CD4-positive, alpha-beta T cell treated with Interferon gamma for 1 hour (primary cell): Measurements from ENCODE around the gene MYH8.

Experiments used
- DNase-seq: peaks from one replicate; pipeline ENCODE4 v3.0.0-alpha.2; 2020

Gene MYH8

GRCh38 chr17:10421900-10422542 is at the start of gene MYH8:
Gene MYH8, minus strand, starts transcription at chr17:10421950. Its CDS starts 1,723 bp downstream, at chr17:10420227.
- no peak for DNase-seq

GRCh38 chr17:10469459-10469858 is 47.7 kb upstream of the MYH8 start, which contains the start of gene MYH4:
Gene MYH4, minus strand, starts transcription at chr17:10469559. Its CDS starts 2,814 bp downstream, at chr17:10466745.
- DNase-seq = no peak

DNA sequence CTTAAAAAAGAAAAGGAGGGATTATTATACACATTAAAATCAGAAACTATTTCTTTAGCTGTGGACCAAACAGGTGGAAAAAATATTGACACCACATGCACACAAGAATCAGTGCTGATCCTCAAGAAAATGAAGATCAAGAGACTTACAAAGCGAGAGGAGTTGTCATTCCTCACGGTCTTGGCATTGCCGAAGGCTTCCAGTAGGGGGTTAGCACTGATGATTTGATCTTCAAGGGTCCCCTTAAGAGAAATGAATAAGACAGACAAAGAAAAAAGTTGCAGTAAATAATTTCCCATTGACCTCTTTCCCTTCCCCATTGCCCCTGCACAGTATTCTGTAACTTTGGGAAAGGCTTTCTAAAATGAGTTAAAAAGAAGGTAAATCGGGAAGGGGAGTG is 41.7 kb upstream of the MYH8 start:
- DNase-seq = no peak

DNA sequence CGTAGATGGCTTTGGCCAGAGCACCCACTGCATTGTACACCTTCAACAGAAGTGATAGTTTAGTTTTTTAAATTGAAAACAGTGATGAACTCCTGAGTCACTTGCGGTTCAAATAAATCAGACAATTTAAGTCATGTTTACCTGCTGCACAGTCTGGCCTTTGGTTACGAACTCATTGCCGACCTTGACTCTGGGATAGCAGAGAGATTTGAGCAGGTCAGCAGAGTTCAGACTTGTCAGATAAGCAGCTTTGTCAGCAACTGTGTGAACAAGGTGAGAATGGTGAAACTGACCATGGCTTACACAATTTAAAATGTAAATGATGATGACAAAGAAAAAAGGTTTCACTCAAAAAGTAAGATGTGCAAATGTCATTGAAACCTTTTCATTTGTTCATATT is 38.3 kb upstream of the MYH8 start:
- no peak for DNase-seq

DNA sequence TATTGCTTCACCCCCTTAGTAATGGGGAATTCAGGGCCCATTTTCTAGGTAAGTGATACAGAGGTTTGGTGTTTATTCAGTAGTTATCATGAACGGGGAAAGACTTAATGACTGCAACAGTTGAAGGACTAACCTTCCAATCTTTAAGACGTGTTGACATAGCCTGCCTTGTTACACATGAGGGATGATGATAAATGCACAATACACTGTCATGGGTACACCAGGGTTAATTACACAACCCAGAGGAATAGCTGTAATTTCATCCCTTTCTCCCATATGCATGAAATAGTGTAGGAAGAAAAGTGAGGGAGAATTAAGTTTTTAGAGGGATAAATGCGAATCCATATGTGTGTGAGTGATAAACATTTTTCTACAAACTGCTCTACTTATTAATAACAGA is 37.0 kb upstream of the MYH8 start:
- no peak for DNase-seq

GRCh38 chr17:10457952-10458351 is 36.2 kb upstream of the MYH8 start:
- DNase-seq = no peak

GRCh38 chr17:10447026-10447931 is 25.5 kb upstream of the MYH8 start:
- DNase-seq = no peak

- no peak for DNase-seq
Measured at GRCh38 chr17:10439816-10440215, 18.1 kb upstream of the MYH8 start.

GRCh38 chr17:10435096-10435495 is 13.3 kb upstream of the MYH8 start:
- no peak for DNase-seq

DNA sequence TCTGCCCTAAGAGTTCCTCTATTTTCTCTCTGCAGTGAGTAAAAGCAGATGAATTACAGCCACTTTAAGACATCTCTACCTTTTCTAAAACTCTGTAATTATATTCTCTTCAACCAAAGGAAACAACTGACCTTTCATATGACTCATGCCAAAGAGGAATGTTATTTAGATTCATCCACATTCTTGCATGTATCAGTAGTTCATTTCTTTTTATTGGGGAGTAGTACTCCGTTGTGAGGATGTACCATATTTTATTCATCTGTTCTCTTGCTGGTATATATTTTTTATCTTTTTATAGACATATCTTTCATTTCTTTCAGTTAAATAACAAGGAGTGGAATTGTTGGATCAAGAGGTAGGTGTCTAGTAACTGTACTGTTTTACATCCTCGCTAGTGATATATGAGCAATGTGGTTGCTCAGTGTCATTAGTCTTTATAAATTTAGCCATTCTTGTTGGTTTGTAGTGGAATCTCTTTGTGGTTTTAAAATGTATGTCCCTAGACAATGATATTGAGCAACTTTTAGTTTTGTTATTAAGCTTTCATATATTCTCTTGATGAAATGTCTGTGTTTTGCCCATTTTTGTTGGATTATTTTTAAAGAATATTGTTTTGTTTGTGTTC is 7.8 kb upstream of the MYH8 start:
- no peak for DNase-seq

- no peak for DNase-seq
Measured at GRCh38 chr17:10428781-10429180, 7.0 kb upstream of the MYH8 start.

- no peak for DNase-seq
Measured at GRCh38 chr17:10421211-10421610, 539 bp downstream of the MYH8 start.

GRCh38 chr17:10420811-10421210 is 939 bp downstream of the MYH8 start:
- no peak for DNase-seq

- DNase-seq = no peak
Measured at GRCh38 chr17:10417431-10417830, 4.3 kb downstream of the MYH8 start.

DNA sequence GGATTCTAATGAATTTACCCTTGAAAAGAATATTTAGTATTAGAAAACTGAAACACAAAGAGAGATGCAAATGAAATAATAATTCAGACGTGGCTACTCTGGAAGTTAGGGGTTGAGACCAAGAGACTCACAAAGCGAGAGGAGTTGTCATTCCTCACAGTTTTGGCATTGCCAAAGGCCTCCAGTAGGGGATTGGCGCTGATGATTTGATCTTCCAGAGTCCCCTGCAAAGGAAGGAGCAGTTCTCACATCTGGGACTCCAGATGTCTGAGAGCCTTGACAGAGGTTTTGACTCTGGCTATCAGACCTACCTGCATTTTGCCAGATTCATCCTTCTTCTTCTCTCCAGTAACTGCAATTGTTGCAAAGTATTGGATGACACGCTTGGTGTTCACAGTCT is 6.6 kb downstream of the MYH8 start:
- no peak for DNase-seq

DNA sequence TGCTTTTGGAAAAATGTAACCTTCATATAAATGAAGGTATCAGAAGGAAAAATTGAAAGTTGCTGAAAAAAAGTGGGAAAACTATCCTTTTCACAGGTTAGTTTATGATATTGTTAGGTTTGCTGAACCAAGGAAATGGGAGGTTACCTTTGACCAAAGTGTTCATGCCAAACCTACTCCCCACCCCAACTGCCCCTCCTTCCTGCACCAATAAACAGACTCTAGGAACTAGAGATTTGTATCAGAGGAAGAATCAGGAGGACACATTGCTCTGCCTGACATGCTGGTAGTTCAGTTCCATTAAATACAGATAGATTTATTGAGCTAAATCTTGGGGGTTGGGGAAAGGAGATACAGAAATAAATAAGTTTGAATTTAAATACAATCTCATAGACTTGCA is 18.2 kb downstream of the MYH8 start:
- no peak for DNase-seq

- DNase-seq = no peak
Measured at GRCh38 chr17:10398352-10398751, 23.4 kb downstream of the MYH8 start.

DNA sequence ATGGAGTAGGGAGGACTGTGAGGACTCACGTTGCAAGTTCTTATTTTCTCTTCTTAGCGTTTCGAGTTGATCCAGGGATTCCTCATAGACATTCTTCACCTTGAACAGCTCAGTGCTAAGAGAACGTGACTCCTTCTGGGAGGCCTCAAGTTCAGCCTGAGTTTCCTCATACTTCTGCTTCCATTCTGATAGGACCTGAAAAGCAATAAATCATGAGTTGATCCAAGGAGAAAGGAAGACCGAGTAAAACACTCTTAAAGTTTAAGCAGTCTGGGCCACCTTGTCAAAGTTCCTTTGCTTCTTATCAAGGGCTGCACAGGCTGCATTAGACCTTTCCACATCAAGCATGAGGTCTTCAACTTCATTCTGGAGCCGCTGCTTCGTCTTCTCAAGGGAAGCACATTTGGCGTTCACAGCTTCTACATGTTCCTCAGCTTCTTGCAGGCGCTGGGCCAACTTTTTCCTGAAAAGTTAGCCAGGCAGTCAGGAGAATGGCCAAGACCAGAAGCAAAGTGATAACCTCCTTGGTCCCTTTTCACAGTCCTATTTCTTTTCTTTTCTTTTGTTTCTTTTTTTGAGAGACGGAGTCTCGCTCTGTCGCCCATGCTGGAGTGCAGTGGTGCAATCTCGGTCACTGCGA is 25.1 kb downstream of the MYH8 start:
- DNase-seq = no peak

DNA sequence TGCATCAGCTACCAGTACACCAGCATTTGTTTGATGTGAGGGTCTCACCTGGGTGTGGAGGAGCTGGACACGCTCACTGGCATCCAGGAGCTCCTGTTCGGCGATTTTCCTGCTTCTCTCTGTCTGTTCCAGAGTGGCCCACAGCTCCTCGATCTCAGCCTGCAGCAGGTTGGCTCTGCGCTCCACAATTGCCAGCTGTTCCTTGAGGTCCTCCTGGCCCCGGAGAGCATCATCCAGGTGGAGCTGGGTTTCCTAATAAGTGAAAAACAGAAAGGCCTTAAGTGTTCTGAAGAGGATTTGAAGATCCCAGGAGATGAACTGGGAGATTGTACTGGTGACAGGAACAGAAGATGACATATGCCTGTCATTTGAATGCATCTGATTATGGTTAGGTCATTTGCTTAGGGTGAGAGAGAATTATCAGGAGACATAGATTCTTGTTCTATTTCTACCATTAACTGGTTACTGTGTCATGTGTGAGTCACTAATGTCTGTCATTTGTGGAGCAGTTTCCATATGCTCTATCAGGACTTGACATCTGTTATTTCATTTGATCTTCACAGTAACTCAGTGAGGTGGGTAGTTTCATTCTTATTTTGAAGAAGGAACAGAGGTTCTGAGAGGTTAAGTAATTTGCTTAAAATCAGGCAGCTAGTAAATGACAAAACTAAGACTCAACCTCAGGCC is 27.4 kb downstream of the MYH8 start:
- no peak for DNase-seq

DNA sequence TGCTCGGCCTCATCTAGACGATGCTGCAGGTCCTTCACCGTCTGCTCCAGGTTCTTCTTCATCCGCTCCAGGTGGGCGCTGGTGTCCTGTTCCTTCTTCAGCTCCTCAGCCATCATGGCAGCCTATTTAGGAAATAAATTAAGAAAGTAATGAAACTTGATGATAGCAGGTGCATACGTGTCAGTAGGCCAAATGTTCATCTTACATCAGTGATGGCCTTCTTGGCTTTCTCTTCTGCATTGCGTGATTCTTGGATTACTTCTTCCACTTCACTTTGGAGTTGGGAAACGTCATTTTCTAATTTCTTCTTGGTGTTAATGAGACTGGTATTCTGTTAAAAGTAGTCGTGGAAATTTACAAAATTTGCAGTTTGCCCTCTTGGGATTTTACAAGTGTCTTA is 28.9 kb downstream of the MYH8 start:
- no peak for DNase-seq

DNA sequence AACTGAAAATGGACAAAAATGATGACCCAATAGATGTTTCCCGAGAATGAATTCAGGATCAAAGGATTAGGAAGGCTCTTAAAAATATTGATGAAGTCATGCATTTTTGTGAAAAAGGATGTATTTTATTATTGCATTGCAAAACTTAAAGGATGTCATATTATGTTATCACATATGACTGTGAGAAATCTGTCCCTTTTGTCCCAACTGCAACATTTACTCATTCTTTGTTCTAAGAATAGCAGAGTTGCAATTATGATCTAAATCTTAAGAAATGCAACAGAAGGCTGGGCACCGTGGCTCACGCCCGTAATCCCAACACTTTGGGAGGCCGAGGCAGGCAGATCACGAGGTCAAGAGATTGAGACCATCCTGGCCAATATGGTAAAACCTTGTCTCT is 35.9 kb downstream of the MYH8 start:
- DNase-seq = no peak

DNA sequence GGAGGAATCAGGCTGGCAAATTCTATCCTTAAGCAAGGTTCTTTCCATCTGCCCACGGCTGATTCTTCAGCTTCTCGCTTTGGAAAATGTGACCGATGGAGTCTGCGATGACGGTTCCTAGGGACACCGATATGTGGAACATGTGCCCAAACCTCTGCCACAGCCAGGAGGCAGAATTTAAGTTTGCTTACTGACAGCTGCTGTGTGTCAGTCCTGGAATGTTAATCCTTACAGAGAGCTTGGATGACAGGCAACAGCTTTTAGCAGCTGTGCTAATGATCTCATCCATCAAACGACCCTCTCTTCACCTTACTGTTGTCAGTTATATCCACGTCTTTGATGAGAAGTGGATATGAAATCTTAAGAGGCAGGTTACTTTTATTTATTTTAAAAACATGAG is 37.6 kb downstream of the MYH8 start:
- DNase-seq = no peak
